ENCODE results near the gene ALOX12B. TPM values are rescaled to one million over a fixed set of nuclear protein-coding genes. Genes with fewer than 3 reads are reported as not detected.

Gene ALOX12B
- total RNA-seq, 1 donor from 2014 or later = 0.35 TPM

DNA sequence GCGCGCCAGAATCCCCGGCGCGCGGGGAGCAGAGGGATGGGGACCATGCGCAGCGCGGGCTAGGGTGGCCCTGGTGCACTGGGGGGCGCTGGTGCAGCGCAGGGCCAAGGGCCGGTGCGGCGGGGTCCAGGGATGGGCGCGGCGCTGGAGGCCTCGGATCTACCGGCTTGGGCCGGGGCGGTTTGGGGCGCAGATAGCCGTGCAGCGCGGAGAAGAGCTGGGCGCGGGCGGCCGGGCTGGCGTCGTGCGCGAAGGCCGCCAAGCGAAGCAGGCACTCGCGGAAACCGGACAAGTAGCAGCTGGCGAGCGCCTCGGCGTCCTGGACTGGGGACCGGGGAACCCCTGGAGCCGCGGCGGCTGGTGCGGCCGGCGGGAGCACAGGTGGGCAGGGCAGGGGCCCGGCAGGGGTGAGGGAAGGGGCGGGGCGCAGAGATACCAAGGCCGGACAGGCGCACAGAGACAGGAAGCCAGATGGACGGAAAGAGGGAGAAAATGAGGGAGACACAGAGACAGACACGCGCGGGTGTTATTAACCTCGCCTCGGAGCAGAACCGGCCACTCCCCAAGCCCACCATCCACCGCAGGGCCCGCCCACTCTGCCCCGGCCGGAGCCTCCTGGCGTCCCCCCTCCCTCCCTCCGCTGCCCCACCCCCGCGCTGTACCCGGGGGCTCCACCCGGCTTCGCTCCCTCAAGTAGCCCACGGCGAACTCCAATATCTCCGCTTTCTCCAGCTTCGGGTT lies 34.3 kb upstream of the ALOX12B start:
- peak overlapping the region; percentile 75 for H3K4me3 ChIP-seq (ENCODE audit: low read depth, low read length)
- peak; percentile 53 for TF ChIP-seq CTCF (conservative IDR thresholded peaks at IDR 0.05; ENCODE audit: low read depth, low read length)
- no peak for DNase-seq (ENCODE audit: low read depth)

- no peak for TF ChIP-seq CTCF (conservative IDR thresholded peaks at IDR 0.05; ENCODE audit: low read depth, low read length)
- peak overlapping the region; percentile 75 for H3K4me3 ChIP-seq (ENCODE audit: low read depth, low read length)
- no peak for DNase-seq (ENCODE audit: low read depth)
Observed at GRCh38 chr17:8121407-8121680, 33.8 kb upstream of the ALOX12B start.

GRCh38 chr17:8120520-8121406 lies 33.2 kb upstream of the ALOX12B start:
- no peak for DNase-seq (ENCODE audit: low read depth)
- H3K4me3 ChIP-seq (ENCODE audit: low read depth, low read length) = peak overlapping the region; percentile 75
- peak; percentile 44 for TF ChIP-seq CTCF (conservative IDR thresholded peaks at IDR 0.05; ENCODE audit: low read depth, low read length)

GRCh38 chr17:8119581-8120519 lies 32.3 kb upstream of the ALOX12B start:
- peak; percentile 82 for DNase-seq (ENCODE audit: low read depth)
- H3K4me3 ChIP-seq (ENCODE audit: low read depth, low read length) = peak overlapping the region; percentile 75
- no peak for TF ChIP-seq CTCF (conservative IDR thresholded peaks at IDR 0.05; ENCODE audit: low read depth, low read length)

DNA sequence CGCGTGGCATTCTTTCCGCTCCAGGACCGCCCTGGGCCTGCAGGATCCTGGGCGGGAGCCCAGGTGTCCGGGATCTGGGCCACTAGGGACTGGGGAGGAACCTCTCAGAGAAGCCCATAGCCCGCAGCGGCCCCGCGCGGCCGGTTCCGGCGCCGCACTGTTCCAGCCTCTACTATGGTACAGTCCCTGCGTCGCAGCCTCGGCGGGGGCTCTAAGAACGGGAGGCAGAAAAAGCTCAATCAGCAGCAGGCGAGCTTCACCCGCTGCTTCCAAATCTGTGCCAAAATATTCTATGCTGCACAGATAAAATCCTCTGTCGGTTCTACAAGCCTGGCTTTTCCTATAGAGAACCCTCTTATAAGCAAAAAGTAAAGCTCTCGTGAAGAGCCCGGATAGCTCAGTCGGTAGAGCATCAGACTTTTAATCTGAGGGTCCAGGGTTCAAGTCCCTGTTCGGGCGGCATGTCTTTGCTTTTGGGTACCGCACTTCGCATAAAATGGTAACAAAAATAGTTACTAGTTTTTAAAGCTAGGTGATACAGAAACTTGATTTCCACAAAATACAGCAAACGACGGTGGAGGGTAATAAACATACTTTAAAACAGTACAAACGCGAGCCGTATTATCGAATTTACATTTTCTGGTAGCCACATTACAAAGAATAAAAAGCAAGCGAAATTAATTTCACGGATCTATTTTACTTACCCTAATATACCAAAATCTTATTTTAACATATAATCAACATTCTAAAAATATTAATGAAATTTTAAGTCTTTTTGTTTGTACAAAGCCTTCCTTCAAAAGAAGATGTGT lies 31.5 kb upstream of the ALOX12B start:
- H3K4me3 ChIP-seq (ENCODE audit: low read depth, low read length) = peak overlapping the region; percentile 68
- TF ChIP-seq CTCF (conservative IDR thresholded peaks at IDR 0.05; ENCODE audit: low read depth, low read length) = peak; percentile 81
- DNase-seq (ENCODE audit: low read depth) = no peak
